DMS114 treated with DMSO at 0.1 percent for 48 hours (cell line): ENCODE measurements around the gene CHADL.
A peak's percentile ranks its signal among the peaks of the same experiment; 100 is the strongest.
"Not testable (repeated sequence)": the region's sequence is repeated elsewhere in the genome, so short reads cannot be mapped to it uniquely, and the experiment has no call there.

ENCODE experiments used
- DNase-seq: peaks from one replicate; lab custom pipeline; 2025; ENCODE audit not compliant: unreplicated experiment; lab: John Stamatoyannopoulos, UW

CHADL gene, protein sequence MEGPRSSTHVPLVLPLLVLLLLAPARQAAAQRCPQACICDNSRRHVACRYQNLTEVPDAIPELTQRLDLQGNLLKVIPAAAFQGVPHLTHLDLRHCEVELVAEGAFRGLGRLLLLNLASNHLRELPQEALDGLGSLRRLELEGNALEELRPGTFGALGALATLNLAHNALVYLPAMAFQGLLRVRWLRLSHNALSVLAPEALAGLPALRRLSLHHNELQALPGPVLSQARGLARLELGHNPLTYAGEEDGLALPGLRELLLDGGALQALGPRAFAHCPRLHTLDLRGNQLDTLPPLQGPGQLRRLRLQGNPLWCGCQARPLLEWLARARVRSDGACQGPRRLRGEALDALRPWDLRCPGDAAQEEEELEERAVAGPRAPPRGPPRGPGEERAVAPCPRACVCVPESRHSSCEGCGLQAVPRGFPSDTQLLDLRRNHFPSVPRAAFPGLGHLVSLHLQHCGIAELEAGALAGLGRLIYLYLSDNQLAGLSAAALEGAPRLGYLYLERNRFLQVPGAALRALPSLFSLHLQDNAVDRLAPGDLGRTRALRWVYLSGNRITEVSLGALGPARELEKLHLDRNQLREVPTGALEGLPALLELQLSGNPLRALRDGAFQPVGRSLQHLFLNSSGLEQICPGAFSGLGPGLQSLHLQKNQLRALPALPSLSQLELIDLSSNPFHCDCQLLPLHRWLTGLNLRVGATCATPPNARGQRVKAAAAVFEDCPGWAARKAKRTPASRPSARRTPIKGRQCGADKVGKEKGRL

DNA sequence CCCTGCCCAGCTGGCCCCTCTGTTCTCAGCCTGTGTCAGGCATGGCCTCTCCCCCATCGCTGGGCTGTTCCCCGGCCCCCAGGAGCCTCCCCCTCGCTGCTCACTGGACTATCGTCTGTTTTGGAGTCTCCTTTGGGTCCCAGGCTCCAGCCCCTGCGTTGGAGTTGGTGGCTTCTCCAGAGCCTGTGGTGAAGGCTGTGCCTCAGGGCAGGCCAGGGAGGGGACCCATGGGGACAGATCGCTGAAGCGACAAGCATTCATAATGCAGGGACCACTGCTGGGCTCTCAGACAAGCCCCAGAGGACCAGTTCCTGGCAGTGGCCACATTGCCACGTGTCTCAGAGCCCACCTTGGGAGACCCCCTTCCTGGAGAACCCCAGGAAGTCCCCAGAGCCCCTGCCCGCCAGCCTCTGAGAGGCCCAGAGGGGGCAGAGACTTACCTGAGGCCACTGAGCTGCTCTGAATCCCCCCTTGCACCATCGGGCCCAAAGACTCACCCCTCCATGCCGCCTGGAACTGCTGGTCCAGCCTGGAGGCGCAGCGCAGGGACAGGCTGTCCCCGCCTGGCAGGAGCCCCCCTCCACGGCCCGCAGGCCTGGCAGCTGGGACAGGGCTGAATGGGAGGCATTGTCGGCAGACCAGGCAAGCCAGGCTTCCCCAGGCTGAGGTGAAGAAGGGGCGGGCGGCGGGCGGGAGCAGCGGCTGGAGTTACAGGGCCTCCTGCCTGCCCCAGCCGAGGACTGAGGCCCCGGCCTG, at the start of gene CHADL:
TSS of gene CHADL (minus strand) at position 555 of the 756 bp plus-strand sequence. CDS start at position 505, 50 bp downstream.
- DNase-seq, result no peak

DNA sequence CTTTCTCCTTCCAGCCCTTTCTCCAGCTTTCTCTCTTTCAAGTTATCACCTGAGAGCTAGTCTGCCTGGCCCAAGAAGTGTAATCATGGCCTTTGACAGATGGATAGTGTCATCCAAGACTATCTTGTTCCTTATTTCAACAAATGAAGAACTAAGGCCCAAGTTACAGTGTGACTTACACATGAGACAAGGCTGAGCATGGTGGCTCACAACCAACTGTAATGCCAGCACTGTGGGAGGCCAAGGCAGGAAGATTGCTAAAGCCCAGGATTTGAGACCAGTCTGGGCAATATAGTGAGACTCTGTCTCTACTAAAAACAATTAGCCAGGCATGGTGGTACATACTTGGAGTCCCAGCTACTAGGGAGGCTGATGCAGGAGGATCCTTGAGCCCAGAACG, 48.9 kb upstream of the CHADL start:
- DNase-seq, result no peak

DNA sequence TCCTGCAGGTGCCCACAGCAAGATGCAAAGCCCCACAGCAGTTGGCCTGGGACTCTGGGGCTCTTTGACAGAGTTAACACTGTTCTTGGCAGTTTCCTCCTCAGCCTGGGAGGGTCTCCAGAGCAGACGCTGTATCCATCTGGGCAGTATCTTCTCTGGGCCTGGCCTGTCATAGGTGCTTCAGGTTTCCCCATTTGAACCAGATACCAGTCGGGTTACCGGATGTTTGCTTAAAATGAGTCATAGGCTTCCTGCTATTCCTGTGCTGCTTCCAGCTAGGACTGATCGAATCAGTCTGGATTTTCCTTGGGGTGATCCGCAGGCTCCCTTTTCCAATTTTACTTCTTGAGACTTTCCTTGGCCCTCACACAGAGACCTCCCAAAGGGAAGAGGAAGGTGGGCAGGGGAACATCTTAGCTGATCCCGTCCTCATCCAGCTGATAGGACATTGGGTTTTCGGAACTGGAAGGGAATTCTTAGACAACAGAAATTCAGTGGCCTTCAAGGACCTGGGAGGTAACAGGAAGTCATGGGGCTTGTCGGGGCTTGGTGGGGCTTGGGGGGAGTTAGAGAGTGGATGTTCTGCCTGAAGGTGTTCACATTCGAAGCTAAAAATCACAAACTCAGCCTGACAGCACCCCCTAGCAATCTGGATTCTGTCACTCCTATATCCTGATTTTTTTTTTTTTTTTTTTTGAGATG, 47.7 kb upstream of the CHADL start:
- DNase-seq, result no peak

DNA sequence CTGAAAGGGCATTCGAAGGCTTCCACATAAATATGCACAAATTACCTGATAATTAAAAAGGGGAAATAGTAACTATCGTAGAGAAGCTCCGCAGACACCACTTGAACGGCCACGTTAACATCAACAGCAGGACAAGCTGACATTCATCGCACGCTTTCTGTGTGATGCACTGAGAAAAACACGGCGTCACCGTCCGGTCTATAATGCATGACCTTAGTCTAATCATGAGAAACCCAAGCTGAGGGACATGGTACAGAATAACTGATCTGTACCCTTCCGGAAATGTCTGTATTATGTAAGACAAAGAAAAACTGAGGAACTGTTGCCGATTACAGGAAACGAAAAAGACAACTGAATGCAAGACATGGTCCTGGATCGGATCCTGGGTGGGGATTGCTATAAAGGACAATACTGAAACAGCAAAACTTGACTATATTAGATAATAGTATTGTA, 45.9 kb upstream of the CHADL start:
- DNase-seq, result no peak

DNA sequence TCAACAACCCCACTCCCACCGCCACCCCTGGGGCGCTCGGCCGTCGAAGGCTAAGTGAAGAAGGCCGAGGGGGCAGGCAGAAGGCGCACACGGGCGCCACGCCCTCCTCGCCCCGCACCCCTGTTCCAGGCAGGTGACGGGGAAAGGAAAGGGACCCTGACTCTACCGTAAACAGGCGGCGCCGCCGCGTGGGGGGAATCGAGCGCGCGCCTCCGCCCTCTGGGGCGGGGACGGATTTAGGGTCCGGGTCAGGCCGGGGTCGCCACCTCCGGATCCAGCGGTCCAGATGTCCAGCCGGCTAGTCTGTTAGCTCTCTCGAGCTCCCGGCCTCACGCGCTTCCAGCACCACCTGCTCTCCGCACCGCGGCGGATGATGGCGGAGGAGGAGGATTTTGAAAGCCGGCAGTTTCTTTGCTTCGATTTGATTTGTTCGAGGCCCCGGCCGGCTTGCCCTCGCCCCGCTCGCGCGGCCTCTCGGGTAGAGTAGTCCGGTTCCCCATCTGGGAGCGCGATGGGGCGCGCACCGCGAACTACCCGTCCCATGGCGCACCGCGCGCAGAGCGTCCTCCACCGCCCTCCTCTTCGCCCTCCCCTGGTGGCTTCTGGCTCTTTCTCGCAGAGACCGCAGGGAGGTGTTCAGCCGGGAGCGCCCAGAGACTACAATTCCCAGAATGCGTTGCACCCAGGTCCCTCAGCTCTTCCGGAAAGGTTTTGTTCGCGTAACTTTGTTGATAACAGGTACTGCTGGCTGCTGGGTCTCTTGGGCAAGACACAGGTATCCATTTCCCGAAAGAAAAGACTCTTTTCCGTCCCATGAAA, 45.3 kb upstream of the CHADL start, which contains the start of gene RANGAP1:
TSS of gene RANGAP1 (minus strand) at position 368 of the 819 bp plus-strand sequence. CDS start 5,143 bp downstream, outside the sequence.
- peak; percentile 97 for DNase-seq

DNA sequence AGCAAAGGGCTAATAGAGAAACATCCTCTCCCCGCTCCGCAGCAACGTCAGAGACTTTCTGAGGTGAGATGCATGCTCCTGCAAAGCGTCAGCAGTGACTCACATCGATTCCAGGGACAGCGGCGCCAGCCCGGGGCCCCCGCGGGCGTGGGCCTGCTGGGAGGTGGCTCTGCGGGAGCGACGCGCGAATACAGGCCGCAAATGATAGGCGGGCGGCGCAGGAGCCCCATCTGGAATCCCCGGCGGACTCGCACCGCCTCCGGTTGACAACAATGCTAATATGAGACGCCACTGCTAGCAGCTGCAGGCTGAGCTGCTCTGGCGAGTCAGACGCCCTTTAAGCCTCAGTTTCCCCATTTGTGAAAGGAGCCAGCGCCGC, 44.7 kb upstream of the CHADL start:
- no peak for DNase-seq

DNA sequence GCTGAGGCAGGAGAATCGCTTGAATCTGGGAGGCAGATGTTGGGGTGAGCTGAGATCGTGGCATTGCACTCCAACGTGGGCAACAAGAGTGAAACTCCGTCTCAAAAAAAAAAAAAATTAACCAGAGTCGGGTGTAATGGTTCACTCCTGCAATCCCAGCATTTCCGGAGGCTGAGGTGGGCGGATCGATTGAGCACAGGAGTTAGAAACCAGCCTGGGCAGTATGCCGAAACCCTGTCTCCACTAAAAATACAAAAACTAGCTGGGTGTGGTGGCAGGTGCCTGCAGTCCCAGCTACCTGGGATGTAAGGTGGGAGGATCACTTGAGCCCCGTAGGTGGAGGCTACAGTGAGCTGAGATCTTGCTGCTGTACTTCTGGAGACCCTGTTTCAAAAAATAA, 43.7 kb upstream of the CHADL start:
- DNase-seq, result no peak

DNA sequence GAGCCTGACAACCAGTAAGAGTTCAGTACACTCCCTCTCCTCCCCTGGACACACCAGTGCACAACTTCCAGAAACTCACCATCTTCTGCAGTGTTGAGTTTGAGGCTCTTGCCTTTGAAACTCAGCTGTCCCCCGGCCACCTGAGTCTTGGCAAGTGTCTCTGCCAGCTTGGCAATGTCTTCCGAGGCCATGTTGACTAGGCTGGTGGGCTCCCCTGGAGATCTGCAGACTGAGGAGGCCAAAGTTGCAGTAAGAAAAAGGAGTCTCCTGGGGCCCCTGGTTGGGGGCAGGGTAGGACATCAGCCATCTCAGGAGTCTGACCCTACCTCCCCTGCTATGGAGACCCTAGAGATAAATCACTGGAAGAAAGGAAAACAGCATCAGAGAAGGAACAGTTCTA, 40.1 kb upstream of the CHADL start:
- DNase-seq, result no peak

DNA sequence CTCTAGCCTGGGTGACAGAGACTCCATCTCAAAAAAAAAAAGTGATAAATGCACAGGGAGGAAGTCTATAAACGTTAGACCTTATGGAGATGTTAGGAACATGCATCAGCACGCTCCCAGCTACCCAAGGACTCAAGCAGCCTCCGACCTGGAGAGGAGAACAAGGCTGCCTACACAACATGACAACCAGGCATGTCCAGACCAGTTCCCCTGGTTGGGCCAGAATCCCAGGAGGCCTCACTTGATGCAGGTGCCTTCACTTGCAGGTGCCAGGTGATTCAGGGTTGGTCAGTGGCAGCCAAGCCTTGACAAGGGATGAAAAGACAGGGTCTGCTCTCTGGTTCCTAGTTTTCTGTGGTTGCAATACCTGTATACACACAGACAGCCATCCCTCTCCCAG, 39.3 kb upstream of the CHADL start:
- no peak for DNase-seq

DNA sequence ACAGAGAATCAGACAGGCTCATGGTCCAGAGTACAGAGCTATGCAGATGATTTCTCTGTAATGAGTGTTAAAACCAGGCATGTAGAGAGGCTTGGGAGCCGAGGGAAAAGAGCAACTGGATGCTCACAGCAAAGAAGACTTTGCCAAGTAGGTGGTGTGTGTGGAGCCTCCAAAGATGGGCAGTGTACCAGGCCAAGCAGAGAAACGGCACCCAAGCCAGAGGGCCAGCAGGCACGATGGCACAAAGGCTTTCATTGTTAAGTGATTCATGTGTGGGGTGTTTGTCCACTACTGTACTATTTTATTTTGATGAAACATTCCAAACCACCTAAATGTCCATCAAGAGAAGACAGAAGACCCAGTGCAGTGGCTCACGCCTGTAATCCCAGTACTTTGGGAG, 34.1 kb upstream of the CHADL start:
- no peak for DNase-seq

DNA sequence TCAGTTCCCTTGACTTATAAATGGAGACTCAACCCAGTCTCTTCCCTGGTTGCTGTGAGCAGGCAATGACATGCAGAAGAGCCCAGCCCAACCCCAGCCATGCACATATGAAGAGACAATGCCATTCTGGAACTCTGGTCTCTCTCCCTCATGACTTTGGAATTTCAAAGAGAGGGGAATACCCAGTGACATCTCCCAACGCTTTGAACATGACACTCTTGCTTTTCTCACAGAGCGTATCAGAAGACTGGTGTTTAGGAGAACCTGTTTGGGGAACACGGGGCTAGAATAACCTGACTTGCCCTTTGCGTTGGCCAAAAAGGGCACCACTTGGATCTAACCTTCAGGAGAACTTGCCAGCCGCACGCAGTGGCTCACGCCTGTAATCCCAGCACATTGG, 32.4 kb upstream of the CHADL start:
- DNase-seq, result no peak

DNA sequence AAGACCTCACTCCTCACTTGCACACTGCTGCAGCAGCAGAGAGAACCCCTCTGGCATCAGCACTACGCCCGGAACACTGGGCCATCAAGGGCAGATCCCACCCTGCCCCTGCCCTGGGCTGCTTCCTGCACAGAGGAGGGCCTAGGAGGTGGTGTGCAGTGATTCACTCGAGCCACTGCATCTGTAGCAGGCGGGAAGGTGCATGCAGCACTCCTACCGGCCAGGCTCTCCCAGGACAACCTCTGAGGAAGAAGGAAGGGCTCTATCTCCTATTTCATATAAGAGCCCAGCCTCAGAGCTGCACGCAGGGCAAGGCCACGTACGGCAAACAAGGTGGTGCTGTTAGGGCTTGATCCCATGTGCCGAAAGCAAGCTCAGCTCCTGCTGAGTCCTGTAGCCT, 31.1 kb upstream of the CHADL start:
- DNase-seq, result no peak

DNA sequence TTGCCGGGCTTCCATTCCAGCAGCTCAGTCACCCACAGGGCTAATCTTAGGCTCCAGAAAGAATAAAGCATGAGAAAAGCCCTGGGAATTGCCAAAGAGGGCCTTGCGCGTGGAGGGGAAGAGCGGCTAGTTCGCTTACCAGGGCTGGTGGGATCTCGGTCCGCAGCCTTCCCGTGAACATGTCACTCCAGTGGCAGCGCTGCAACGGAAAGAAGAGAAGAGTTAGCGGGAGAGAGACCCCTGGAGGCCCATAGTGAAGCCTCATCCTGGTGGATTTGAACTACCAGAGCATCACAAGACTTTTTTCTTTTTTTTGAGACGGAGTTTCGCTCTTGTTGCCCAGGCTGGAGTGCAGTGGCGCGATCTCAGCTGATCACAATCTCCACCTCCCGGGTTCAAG, 27.2 kb upstream of the CHADL start:
- DNase-seq, result no peak

DNA sequence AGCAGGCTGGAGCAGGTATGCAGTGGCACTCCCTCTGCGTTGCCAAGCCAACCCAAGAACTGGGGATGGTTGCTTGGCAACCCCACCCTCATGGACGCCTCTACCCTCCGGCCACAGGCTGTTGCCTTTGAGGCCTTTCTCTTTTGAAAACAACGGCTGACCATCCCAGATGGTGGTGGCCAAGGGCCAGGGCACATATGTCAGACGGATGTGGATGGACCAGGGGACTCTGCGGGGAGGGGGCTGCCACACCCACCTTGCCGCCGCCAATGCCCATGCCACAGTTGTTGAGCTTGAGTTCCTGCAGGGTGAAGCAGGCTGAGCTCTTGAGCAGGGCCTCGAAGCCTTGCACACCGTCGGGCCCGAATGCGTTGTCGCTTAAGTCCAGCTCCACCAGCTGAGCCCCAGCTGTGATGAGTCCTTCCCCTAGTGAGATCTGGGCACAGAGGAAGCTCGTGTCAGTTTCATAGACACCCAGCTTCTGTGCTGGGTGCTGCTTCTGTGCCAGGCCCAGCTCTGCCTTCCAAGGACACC, 23.7 kb upstream of the CHADL start:
- no peak for DNase-seq

DNA sequence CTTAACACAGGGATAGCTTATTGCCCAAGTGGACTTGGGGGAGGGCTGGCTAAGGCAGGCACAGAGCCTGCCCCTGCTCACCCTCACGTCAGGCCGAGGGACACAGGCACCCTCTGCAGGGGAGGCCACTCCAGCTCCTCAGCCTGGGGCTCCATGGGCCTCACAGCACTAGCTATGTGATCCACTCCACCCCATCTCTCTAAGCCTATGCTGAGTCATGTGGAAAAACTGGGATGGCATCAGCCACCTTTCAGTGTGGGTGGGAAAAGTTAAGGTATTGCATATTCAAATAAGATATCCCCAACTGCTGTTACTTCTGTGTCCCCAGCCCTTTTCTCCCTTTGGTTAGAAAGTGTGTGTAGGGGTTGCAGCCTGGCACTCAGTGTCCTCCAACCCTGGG, 23.0 kb upstream of the CHADL start:
- no peak for DNase-seq

DNA sequence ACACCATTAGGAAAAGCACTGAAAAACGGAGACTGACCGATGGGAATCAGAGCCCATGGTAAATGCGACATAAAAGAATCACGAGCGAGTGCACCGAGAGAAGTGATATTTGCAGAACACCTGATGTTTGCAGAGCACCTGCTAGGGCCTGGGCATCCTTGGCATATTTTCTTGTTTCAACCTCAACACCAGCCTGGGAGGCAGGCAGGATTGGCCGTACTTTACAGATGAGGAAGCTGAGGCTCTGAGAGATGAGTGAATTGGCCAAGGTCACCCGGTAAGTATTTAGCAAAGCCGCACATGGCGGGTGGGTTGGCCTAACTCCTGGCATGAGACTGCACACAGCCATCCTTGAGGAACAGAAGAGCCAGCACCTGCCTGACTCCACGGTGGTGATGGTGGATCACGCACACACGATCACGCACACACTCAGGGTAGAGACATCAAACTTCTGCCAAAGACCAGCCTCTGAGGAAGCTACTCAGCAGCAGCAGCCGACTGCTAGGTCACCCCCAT, 21.6 kb upstream of the CHADL start:
- no peak for DNase-seq

DNA sequence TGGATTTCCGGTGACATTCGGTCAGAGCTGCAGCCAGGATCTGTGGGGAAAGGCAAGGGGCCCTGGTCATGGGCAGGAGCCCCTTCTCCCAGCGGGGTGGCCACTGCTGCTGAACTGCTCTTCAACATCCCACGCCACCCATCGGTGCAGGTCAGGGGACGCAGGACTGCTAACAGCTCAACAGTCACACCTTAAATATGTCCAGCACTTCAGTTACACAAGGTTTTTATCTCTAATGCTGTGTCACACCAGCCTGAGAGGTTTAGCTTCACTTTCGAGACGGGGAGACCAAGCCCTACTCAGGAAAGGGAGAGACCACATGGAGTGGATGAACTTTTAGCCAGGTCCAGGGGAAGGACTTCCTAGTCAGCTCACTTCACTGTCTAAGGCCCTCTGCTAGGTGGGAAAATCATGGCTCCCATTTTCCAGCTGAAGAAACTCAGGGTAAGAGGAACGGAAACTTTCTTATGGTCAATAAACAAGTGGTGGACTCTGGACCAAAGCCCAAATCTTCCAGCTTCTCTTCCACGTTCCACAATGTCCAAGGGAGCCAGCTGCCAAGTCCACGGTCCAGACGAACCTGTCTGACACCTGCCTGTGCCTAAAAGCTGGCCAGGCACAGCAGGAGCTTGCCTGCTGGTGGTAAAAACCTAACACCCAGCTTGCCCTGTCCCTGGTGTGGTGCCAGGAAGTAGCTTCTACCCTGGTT, 21.0 kb upstream of the CHADL start:
- no peak for DNase-seq

DNA sequence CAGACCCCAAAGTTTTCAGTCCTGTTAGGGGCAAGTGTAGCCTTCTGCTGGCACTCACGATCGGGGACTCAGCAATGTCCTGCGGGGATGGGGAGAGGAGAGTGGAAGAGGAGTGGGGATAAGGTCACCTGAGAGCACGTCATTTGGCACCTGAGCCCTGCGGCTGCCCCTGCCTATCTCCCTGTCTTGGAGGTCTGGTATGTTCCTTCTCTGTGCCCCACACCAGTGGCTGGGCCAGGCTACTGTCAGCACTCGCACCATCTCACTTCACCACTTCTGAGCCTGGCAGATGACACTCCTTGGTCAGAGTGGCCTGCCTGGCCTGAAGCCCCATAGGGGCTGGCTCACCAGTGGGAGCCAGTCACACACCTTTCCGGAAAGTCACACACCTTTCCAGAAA, 20.1 kb upstream of the CHADL start:
- DNase-seq, result no peak

DNA sequence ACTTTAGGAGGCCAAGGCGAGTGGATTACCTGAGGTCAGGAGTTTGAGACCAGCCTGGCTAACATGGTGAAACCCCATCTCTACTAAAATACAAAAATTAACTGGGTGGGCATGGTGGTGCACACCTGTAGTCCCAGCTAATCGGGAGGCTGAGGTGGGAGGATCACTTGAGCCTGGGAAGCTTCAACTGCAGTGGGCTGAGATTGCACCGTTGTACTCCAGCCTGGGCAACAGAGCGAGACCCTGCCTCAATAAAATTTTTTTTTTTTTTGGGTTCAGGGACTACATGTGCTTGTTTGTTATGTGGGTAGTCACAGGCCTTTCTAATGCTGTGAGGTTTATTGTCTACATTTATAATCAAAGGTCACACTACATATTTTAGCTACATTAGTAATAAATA, 19.0 kb upstream of the CHADL start:
- DNase-seq, result not testable (repeated sequence)
